Natural killer cell (primary cell): Measurements from ENCODE around the gene JAKMIP3. TPM values are rescaled to one million over a fixed set of nuclear protein-coding genes. Genes with fewer than 3 reads are reported as not detected.

Source experiments
- ATAC-seq, 3 donors: fragments of 150-1000 bp in 2 of 3; fragments of 200-7000 bp in 1 of 3; cut with Tn5 transposase; 1 replicate in 1 of 3; 2 replicates in 2 of 3; pipeline ENCODE4 v1.10.0; 2021; ENCODE audit warnings: mild to moderate bottlenecking in 2 of 3, moderate library complexity in 2 of 3
- DNase-seq, 2 donors: peaks; one replicate each; pipeline versions ENCODE4 v3.0.0 to v3.0.0-alpha.2; 2013 to 2021; ENCODE audit warnings: mixed read lengths in 1 of 2
- H3K27ac ChIP-seq: one replicate; pipeline ENCODE4 v1.5.1; 2013; ENCODE audit warnings: mild to moderate bottlenecking, low read length
- H3K27me3 ChIP-seq: one replicate; pipeline ENCODE4 v1.6.1; 2013; ENCODE audit warnings: low read length; ENCODE audit not compliant: control insufficient read depth, insufficient read depth
- H3K36me3 ChIP-seq: one replicate; pipeline ENCODE4 v1.6.1; 2013; ENCODE audit warnings: low read length; ENCODE audit not compliant: control insufficient read depth, insufficient read depth
- H3K4me1 ChIP-seq: one replicate; pipeline ENCODE4 v1.6.1; 2013; ENCODE audit warnings: low read length; ENCODE audit not compliant: control insufficient read depth, insufficient read depth
- H3K4me3 ChIP-seq: one replicate; pipeline ENCODE4 v1.5.1; 2013; ENCODE audit warnings: low read length
- H3K9me3 ChIP-seq: one replicate; pipeline ENCODE4 v1.6.1; 2013; ENCODE audit warnings: low read length; ENCODE audit not compliant: control insufficient read depth, insufficient read depth
- H3K27ac Mint-ChIP-seq, 2 donors: one replicate each; pipeline ENCODE4 v1.8.0; 2022; ENCODE audit warnings: mild to moderate bottlenecking in 2 of 2, mixed read lengths in 2 of 2, moderate library complexity in 1 of 2
- H3K27me3 Mint-ChIP-seq, 2 donors: one replicate each; pipeline ENCODE4 v1.8.0; 2022; ENCODE audit warnings: low read depth in 2 of 2, mixed read lengths in 2 of 2
- H3K36me3 Mint-ChIP-seq: one replicate; pipeline ENCODE4 v1.8.0; 2022; ENCODE audit warnings: mixed read lengths
- H3K4me1 Mint-ChIP-seq, 2 donors: one replicate each; pipeline ENCODE4 v1.8.0; 2022; ENCODE audit warnings: mixed read lengths in 2 of 2
- H3K4me3 Mint-ChIP-seq: one replicate; pipeline ENCODE4 v1.8.0; 2022; ENCODE audit warnings: mild to moderate bottlenecking, moderate library complexity, mixed read lengths
- H3K9me3 Mint-ChIP-seq, 2 donors: one replicate each; pipeline ENCODE4 v1.8.0; 2022; ENCODE audit warnings: mixed read lengths in 2 of 2
- CTCF ChIP-seq: fragments of 200-600 bp; IDR thresholded peaks from one replicate; pipeline ENCODE4 v1.8.0; 2022; ENCODE audit warnings: antibody characterized with exemption
- WGBS: methylation state at CpG from one replicate; pipeline ENCODE4 v1.1.7; 2013; ENCODE audit warnings: missing lambda C conversion rate; ENCODE audit not compliant: insufficient coverage; 5-methylcytosine and 5-hydroxymethylcytosine counted together
- intact Hi-C: fragments of 100-400 bp; cut with micrococcal nuclease; formaldehyde crosslinking; loops from one replicate; pipeline ENCODE4 v1.14.2; 2022
- total RNA-seq, 4 donors: library from RNA; stranded (reverse); fragments of 120-200 nt in 1 of 4; gene quantifications; one replicate each; pipeline versions ENCODE4 v1.2.3 to v1.2.4, GENCODE V29; 2013 to 2022

The JAKMIP3 gene
- total RNA-seq, 3 donors from 2014 or later (not counting 1 experiment from before 2014, with no cell fraction given) = 0.19 to 0.45 (median 0.20) TPM

- no peak for ATAC-seq
- Histone ChIP-seq H3K4me1 (peaks cover 4% of the 10 kb centered on the region), H3K27ac (no peak overlapping the region), H3K27me3 (peaks cover 4% of the 10 kb centered on the region), H3K9me3 (no peaks in the 10 kb centered on the region), H3K36me3 (no peaks in the 10 kb centered on the region), H3K4me3 (no peak overlapping the region)
- Mint-ChIP-seq H3K27ac (no peak overlapping the region), H3K4me3 (no peak overlapping the region), H3K9me3 (no peaks in the 10 kb centered on the region), H3K27me3 (peaks cover 47 to 53% of the 10 kb centered on the region in 2 donors), H3K4me1 (peaks cover 0 to 4% of the 10 kb centered on the region in 2 donors), H3K36me3 (no peaks in the 10 kb centered on the region)
- intact Hi-C loops = no loop called here
- DNase-seq = no peak
- TF ChIP-seq CTCF = no peak
- 2% methylated on average over 100 of the region's 100 CpGs for WGBS
Measured at GRCh38 chr10:132036153-132036886, 29.4 kb upstream of the JAKMIP3 start.

GRCh38 chr10:132036887-132037675 is 28.7 kb upstream of the JAKMIP3 start:
- intact Hi-C loops = no loop called here
- no peak for DNase-seq
- H3K4me3 ChIP-seq = no peak overlapping the region
- ATAC-seq = no peak
- Mint-ChIP-seq H3K27me3 (peaks cover 45 to 51% of the 10 kb centered on the region in 2 donors), H3K27ac (no peak overlapping the region), H3K4me1 (peaks cover 0 to 4% of the 10 kb centered on the region in 2 donors), H3K36me3 (no peaks in the 10 kb centered on the region), H3K9me3 (no peaks in the 10 kb centered on the region), H3K4me3 (peak overlapping the region; percentile 40)
- H3K27me3 ChIP-seq = peaks cover 4% of the 10 kb centered on the region
- peaks cover 4% of the 10 kb centered on the region for H3K4me1 ChIP-seq
- no peak overlapping the region for H3K27ac ChIP-seq
- TF ChIP-seq CTCF = no peak
- whole genome bisulfite sequencing = 2% methylated on average over 44 of the region's 44 CpGs
- no peaks in the 10 kb centered on the region for H3K36me3 ChIP-seq
- no peaks in the 10 kb centered on the region for H3K9me3 ChIP-seq

GRCh38 chr10:132037676-132037975 is 28.1 kb upstream of the JAKMIP3 start:
- no peak overlapping the region for H3K27ac ChIP-seq
- Mint-ChIP-seq H3K9me3 (no peaks in the 10 kb centered on the region), H3K36me3 (no peaks in the 10 kb centered on the region), H3K4me1 (peaks cover 0 to 4% of the 10 kb centered on the region in 2 donors), H3K27me3 (peaks cover 50 to 55% of the 10 kb centered on the region in 2 donors), H3K4me3 (no peak overlapping the region), H3K27ac (no peak overlapping the region)
- intact Hi-C loops = no loop called here
- H3K36me3 ChIP-seq = no peaks in the 10 kb centered on the region
- H3K4me1 ChIP-seq = peaks cover 4% of the 10 kb centered on the region
- no peak overlapping the region for H3K4me3 ChIP-seq
- TF ChIP-seq CTCF = no peak
- no peaks in the 10 kb centered on the region for H3K9me3 ChIP-seq
- ATAC-seq (no peak), DNase-seq (no peak)
- H3K27me3 ChIP-seq = peaks cover 4% of the 10 kb centered on the region
- WGBS = 35% methylated on average over 10 of the region's 10 CpGs
